Suprapubic skin (tissue), 4 donors: ENCODE measurements around the gene ATL2. TPM values are rescaled to one million over a fixed set of nuclear protein-coding genes. Genes with fewer than 3 reads are reported as not detected.

Source experiments
- DNase-seq, 2 donors: peaks; one replicate each; pipeline ENCODE4 v3.0.0-alpha.2; 2019; ENCODE audit warnings: low spot score in 2 of 2
- H3K27ac ChIP-seq: fragments of 200-600 bp; sonication (generic); one replicate; pipeline ENCODE4 v1.5.1; 2019
- H3K27me3 ChIP-seq: fragments of 200-600 bp; sonication (generic); one replicate; pipeline ENCODE4 v1.5.1; 2019
- H3K36me3 ChIP-seq: fragments of 200-600 bp; sonication (generic); one replicate; pipeline ENCODE4 v1.5.1; 2019
- H3K4me1 ChIP-seq: fragments of 200-600 bp; sonication (generic); one replicate; pipeline ENCODE4 v1.5.1; 2019
- H3K4me3 ChIP-seq: fragments of 200-600 bp; sonication (generic); one replicate; pipeline ENCODE4 v1.5.1; 2019; ENCODE audit warnings: mild to moderate bottlenecking
- H3K9me3 ChIP-seq: fragments of 200-600 bp; sonication (generic); one replicate; pipeline ENCODE4 v1.5.1; 2019
- CTCF ChIP-seq, 2 donors: fragments of 200-600 bp in 1 of 2; fragments of 450-650 bp in 1 of 2; sonication (generic) in 1 of 2; IDR thresholded peaks; one replicate each; pipeline ENCODE4 v1.5.1; 2016 to 2019; ENCODE audit warnings: antibody characterized with exemption in 2 of 2, mild to moderate bottlenecking in 1 of 2, moderate library complexity in 1 of 2
- EP300 ChIP-seq: sonication (generic); formaldehyde crosslinking; IDR thresholded peaks from one replicate; pipeline ENCODE4 v1.6.1; 2017; ENCODE audit warnings: antibody characterized with exemption
- POLR2A ChIP-seq, 2 donors: fragments of 450-650 bp; IDR thresholded peaks; one replicate each; pipeline ENCODE4 v1.6.1; 2017; ENCODE audit warnings: antibody characterized with exemption in 2 of 2, mild to moderate bottlenecking in 2 of 2, moderate library complexity in 2 of 2
- POLR2AphosphoS5 ChIP-seq, 3 donors: sonication (generic); formaldehyde crosslinking; IDR thresholded peaks; one replicate each; pipeline ENCODE4 v1.6.1; 2017; ENCODE audit warnings: antibody characterized with exemption in 3 of 3
- WGBS: methylation state at CpG from one replicate; pipeline ENCODE4 v1.1.5; 2018; 5-methylcytosine and 5-hydroxymethylcytosine counted together
- total RNA-seq, 4 donors: library from RNA; depleted of rRNA; stranded (reverse); fragments of >200 nt; gene quantifications; one replicate each; pipeline ENCODE4 v1.1.0, GENCODE V29; 2016

The ATL2 gene
- total RNA-seq, 4 donors from 2014 or later: 144 to 230 (median 170) TPM

- TF ChIP-seq POLR2AphosphoS5 (IDR thresholded peaks at IDR 0.05) (no peak), POLR2A (IDR thresholded peaks at IDR 0.05) (no peak), CTCF (IDR thresholded peaks at IDR 0.05) (no peak), EP300 (no peak)
- H3K9me3 ChIP-seq: no peaks in the 10 kb centered on the region
- no peaks in the 10 kb centered on the region for H3K27me3 ChIP-seq
- peaks cover 6% of the 10 kb centered on the region for H3K4me1 ChIP-seq
- no peak overlapping the region for H3K4me3 ChIP-seq
- no peaks in the 10 kb centered on the region for H3K36me3 ChIP-seq
- no peak for DNase-seq
- WGBS: 83% methylated on average over 3 of the region's 3 CpGs
- peak overlapping the region; percentile 40 for H3K27ac ChIP-seq
Measured at GRCh38 chr2:38266382-38267061, 110.6 kb downstream of the ATL2 start.

GRCh38 chr2:38265461-38265860 lies 111.6 kb downstream of the ATL2 start:
- Histone ChIP-seq H3K4me1 (peaks cover 10% of the 10 kb centered on the region), H3K9me3 (no peaks in the 10 kb centered on the region), H3K4me3 (no peak overlapping the region), H3K36me3 (no peaks in the 10 kb centered on the region), H3K27me3 (no peaks in the 10 kb centered on the region), H3K27ac (peak overlapping the region; percentile 38)
- 77% methylated on average over 3 of the region's 3 CpGs for WGBS
- no peak for DNase-seq
- no peak for TF ChIP-seq EP300
- TF ChIP-seq CTCF (IDR thresholded peaks at IDR 0.05): no peak
- no peak for TF ChIP-seq POLR2A (IDR thresholded peaks at IDR 0.05)
- no peak for TF ChIP-seq POLR2AphosphoS5 (IDR thresholded peaks at IDR 0.05)

- Histone ChIP-seq H3K9me3 (no peaks in the 10 kb centered on the region), H3K4me3 (no peak overlapping the region), H3K27ac (peak overlapping the region; percentile 38), H3K4me1 (peaks cover 10% of the 10 kb centered on the region), H3K36me3 (no peaks in the 10 kb centered on the region), H3K27me3 (no peaks in the 10 kb centered on the region)
- no peak for DNase-seq
- WGBS: 82% methylated on average over 4 of the region's 4 CpGs
- TF ChIP-seq POLR2A (IDR thresholded peaks at IDR 0.05) (no peak), EP300 (no peak), POLR2AphosphoS5 (IDR thresholded peaks at IDR 0.05) (no peak), CTCF (IDR thresholded peaks at IDR 0.05) (no peak)
Measured at GRCh38 chr2:38264396-38265221, 112.5 kb downstream of the ATL2 start.

- 90% methylated on average over 6 of the region's 6 CpGs for whole genome bisulfite sequencing
- TF ChIP-seq POLR2A (IDR thresholded peaks at IDR 0.05) (no peak), CTCF (IDR thresholded peaks at IDR 0.05) (no peak), POLR2AphosphoS5 (IDR thresholded peaks at IDR 0.05) (no peak), EP300 (no peak)
- Histone ChIP-seq H3K36me3 (no peaks in the 10 kb centered on the region), H3K4me1 (peaks cover 10% of the 10 kb centered on the region), H3K4me3 (no peak overlapping the region), H3K9me3 (no peaks in the 10 kb centered on the region), H3K27ac (no peak overlapping the region), H3K27me3 (no peaks in the 10 kb centered on the region)
- no peak for DNase-seq
Measured at GRCh38 chr2:38263293-38263692, 113.8 kb downstream of the ATL2 start.
